GM19351 (cell line): ENCODE data around the gene PTP4A2.
"Not testable (repeated sequence)": the region's sequence is repeated elsewhere in the genome, so short reads cannot be mapped to it uniquely, and the experiment has no call there.

Experiments used
- ATAC-seq: cut with Tn5 transposase; IDR thresholded peaks from one replicate; pipeline ENCODE4 v1.9.1; 2021; ENCODE audit warnings: mild to moderate bottlenecking, moderate library complexity; ENCODE audit not compliant: unreplicated experiment

PTP4A2 gene

DNA sequence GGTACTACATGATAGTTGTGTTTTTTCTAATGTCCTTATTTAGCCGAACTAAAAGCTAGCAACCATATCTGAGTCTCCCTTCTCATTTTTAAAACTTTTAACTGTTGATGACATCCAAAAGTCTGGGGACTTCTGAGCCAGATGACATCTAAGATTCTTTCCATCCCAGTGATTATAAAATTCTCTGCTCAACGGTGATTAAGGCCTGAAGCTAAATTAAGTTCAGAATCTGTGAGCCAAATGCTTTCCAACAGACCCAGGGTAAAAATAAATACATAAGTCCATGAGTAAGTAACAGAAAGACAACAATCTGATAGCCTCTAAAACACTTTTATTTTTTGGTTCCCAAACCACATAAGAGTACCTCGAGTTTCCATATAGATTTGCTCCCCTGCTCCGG, 13.1 kb upstream of the PTP4A2 start:
- ATAC-seq, result no peak

DNA sequence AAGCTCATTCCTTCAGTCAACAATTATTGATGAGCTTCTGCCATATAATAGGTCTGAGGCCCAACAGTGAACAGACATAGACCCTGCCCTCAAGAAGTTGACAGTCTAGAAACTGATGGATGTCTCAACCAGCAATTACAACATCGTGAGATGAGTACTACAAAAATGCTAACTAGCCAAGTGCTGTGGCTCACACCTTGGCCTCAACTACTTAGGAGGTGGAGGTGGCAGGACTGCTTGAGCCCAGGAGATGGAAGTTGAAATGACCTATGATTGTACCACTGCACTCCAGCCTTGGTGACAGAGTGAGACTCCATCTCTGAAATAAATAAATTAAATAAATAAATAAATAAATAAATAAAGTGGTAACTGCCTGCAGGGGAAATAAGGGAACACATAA, 11.7 kb upstream of the PTP4A2 start:
- ATAC-seq, result no peak

DNA sequence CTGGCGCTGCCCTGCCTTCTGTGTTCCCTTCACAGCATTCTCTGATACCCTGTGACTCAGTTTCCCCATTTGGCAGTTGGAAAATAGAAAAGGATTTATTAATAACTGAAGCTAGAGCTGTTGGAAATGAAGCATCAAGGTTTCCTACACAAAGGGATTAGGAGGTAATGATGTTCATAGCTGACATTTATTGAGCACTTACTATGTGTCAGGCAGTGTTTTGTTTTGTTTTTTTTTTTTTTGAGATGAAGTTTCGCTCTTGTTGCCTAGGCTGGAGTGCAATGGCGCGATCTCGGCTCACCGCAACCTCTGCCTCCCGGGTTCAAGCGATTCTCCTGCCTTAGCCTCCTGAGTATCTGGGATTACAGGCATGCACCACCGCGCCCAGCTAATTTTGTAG, 7.5 kb upstream of the PTP4A2 start:
- not testable (repeated sequence) for ATAC-seq

DNA sequence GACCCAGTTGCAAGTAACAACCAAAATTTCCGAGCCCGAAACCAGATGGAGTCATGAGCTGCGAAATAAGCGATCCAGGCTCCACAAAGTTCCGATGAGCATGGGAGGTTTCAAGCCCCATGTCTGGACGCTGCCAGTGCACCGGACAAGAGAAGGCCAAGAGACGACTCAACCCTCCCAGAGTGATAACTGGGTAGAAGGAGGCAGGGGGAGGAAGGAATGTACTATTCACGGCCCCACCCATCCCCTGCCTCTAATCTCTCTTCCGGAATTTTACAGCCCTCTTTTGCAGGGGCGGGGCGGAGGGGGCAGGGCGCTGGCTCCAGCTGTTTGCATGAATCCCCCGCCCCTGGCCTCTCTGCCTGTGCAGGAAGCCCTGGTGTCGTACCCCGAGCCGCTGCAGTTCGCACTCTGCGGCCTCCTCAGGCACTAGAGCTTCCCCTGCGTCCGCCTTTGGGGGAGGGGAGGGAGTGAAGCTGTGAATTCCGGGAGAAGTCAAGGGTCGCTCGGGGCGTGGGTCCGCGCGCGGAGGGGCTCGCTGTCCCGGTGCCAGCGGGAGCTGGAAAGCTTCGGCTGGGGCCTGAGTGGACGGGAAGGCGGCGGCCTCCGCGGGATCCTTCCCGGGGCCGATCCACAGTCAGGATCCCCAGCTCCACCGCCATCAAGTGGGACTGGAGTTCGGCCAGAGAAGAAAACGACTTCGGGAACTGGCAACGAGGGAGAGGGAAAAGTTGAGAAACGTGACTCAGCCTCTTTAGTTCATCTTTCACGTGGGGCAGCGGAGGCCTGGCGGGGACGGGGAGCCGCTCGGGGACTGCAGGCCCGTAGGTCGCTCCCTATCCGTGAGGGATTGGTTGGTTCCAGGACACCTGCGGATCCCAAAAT, 6.3 kb upstream of the PTP4A2 start:
- peak; percentile 56 for ATAC-seq

DNA sequence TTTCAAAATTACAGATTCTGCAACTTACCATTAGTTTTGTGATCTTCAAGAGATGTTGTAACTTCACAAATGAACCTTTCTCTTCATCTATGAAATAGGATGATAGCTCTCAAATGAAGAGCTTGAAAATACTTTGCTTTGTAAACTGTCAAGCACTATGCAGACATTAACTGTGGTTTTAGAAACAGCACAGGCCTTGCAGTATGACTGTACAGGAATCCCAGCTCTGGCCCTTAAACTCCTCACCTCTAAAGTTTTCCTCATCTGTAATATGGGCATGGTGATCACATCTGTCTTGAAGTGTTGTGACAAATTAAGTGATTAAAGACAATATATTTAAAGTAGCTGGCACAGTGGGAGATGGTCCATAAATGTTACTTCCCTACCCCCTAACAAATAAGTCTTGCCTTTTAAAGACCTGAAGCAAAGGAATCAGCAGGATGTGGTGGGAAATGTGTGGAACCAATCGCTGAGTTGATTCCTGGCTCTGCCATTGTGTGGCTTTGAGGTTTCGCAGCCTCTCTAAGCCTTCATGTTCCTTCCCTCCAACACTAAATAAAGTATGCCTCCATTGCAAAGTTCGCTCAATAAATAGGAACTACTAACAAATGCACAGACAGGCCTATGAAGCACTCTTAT, 5.5 kb upstream of the PTP4A2 start:
- no peak for ATAC-seq

DNA sequence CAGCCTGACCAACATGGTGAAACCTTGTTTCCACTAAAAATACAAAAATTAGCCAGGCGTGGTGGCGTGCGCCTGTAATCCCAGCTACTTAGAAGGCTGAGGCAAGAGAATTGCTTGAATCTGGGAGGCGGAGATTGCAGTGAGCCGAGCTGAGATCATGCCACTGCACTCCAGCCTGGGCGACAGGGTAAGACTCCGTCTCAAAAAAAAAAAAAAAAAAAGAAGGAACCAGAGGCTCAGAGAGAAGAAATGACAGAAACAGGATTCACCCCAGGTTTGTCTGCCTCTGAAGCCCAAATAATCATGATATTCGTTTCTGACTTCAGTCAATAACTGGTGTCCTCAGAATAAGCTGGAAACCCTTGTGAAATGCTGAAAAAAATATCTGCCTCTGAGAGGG, 3.9 kb upstream of the PTP4A2 start:
- ATAC-seq, result not testable (repeated sequence)

DNA sequence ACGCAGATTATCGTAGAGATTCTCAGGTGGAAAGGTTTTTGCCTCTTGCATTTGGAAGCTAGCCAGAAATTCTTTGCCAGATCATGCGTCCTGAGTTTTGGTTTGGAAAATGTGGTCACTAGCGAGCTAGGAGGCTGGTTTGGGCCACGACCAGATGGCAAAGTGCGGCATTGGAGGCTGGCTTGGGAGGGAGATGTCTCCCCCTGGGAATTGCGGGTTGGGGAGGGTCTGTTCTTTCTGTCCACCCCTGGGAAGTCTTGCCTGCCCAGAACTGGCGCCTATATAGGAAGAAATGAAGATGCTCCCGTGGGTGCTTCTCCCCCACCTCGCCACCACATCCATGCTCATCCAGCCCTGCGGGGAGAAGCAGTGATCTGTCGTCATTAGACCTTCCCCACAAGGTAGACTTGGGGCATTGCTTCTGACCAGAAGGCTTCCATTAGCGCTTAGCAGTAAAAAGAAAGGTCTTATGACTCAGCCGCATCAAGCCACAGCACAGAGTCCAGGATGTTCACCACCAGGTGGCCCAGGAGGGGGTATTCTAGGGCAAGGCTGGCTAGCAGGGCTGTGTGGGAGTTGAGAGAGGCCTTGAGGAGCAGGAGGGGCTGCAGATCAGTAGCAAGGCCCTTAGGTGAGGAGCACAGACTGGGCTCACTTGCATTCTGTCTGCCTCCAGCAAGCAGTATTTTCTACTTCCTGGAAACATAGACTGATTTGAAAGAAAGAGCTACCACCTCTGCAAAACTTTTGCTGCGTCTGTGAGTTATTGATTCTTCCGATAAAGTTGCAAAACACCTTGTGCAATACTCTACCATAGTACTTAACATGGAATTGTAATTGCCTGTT, 1.5 kb upstream of the PTP4A2 start:
- peak; percentile 32 for ATAC-seq

DNA sequence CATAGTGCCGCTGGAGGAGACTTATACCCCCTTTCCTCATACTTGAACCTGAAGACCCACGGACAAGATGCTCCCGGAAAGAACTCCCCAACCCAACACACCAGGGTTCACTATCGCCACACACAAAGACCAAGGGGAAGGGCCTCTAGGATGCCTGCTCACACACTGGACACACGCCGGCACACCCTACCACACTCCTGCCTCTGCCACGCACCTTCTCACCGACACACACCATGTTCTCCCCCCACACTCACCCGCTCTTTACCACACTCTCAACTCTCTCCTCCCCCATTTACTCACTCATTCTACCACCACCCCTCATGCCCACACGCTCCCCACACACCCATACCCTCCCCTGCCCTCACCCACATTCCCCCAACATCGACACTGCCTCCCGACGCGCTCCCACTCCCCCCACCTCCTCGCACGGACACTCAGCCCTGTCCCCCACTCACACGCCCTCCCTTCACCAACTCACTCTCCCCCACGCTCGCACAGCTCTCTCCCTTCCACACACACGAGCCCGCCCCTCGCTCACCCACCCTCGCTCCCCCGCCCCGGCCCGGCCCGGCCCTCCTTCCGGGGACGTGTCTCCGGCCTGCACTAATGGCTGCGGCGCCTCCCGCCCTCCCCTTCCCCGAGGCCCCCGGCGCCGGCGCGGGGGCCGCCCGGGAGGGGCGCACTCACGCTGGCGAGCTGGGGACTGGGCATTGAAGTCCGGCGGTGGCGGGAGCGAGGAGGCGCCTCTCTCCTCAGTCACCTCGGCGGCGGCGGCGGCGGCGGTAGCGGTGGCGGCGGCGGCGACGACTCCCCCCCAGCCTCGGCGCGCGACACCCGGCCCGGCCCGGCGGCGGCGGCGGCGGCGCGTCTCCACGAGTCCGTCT, 626 bp downstream of the PTP4A2 start:
- ATAC-seq, result peak; percentile 1

DNA sequence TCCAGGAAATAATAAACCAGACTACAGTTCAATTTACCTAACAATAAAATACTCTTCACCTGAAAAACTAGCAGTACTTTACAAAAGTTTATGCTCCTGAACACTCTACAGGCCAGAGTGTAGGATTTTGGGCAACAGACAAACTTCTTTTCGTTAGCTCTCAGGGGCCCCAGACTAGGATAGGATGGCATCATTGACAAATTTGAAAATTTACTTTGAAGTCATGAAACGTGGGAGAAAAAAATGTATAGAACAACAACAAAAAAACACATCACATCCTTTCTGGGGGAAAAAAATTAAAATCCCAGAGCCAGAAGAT, 1.2 kb downstream of the PTP4A2 start:
- ATAC-seq, result no peak

DNA sequence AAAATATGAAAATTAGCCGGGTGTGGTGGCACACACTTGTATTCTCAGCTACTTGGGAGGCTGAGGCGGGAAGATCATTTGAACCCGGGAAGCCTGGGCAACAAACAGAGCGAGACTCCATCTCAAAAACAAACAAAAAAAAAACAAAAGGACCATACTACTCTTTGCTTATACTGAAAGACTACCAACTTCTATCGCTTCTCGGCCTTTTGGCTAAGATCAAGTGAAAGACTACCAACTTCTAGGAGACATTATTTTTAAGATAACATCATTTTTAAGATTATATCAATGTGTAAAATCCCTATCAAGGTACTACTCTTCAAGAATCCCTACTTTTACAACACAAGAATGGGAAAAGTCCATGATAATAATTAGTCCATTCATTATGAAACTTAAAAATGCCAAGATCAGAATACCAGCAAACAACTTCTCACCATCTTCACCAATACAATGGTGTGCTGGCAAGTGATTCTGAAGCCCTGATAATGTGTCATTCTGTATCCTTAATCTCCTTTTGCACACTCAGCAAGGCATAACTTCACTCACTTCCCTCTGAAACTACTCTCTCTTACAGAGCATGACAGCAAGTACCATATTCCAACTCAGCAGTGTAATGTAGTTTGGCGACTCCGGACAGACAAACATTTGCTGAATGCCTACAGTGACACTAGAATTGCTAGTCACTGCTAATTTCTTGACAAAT, 1.7 kb downstream of the PTP4A2 start:
- ATAC-seq, result no peak

DNA sequence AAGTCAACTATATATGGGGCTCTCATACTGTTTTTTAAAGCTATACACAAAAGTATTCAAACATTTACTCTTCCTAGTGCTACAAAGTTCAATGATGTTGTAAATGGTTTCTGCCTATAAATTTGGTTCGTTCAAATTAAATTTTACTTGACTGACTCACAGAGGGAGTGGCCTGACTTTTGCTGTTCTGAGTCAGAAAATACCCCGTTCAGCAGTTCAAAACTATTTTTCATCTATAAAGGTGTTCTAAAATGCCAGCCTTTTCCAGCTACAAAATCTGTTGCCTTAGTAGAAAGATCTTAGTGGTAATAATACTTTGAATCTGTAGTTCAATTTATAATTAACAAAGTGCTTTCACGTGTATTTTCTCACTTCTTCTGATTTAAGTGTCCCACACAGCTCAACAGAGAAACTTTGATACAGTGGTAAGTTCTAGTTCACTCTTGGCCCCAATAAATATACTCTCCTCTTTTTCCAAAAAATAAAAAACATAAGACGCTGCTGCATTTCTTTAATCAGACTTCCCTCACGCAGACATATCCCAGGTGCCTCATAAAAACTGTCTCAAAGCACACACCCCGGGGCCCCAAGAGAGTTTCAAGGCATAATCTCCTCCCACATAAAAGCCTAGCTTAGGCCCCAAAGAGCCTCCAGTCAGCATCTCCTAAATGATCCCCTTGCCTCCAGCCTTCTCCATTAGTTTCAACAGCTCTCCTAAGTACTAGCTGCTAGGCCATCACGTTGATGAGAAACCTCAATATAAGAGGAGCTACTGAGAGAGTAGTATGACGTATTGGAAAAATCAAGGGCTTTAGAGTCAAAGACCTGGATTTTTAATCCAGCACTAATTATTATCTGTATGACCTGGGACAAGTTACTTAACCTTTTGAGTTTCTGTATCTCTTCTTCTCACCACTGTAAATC, 3.2 kb downstream of the PTP4A2 start:
- ATAC-seq, result no peak

DNA sequence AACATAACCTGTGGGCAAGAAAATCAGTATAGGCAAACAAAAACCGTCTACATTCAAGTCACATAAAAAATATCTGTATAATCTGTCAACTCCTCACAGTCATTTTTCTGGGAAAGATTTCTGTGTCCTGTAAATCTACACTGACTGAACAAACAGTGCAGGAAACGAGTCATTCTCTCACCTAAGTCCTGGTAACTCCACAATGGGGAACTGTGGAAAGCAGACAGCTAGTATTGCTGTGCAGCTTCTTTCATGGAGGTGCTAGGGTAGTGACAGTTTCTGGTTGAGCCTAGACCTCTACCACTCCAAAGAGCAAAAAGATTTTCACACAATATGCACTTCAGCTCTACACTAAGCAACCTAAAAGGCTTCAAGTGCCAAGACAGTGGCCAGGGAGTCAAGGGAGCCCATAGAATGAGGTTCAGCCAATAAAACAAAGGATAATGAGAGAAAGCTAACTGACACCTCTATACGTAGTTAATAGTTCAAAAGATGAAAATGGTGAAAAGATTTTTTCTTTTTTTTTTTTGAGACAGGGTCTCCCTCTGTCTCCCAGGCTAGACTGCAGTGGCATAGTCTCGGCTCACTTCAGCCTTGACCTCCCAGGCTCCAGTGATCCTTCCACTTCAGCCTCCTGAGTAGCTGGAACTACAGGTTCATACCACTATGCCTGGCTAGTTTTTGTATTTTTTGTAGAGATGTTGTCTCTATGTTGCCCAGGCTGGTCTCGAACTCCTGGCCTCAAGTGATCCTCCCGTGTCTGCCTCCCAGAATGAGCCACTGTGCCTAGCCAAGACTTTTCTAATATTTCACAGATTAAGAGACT, 5.5 kb downstream of the PTP4A2 start:
- ATAC-seq, result no peak

DNA sequence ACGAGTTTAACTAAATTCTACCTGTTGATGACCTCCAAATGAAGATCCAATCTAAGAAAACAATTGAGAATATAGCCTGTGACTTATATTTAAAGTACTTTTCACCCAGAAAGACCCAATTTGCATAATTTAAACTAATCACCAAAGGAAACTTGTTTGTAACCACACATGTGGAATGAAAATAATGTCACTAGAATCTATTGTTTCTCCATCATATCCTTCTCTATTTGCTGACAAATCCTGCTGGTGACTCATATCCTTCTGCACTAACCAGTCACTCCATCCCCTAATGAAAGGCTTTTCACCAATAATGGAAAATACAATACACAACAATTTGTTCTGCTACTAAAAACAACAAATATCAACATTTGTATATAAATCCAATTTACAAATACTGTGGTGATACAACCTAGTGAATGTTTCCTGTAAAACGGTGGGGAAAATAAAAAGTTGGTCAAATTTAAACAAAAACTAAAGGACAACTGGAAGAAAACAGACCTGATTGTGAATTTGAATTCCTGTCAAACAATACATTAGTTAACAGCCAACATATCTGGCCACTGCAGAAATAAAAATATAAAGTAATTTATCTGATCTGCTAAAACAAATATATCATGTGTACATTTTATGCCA, 6.5 kb downstream of the PTP4A2 start:
- ATAC-seq, result no peak

DNA sequence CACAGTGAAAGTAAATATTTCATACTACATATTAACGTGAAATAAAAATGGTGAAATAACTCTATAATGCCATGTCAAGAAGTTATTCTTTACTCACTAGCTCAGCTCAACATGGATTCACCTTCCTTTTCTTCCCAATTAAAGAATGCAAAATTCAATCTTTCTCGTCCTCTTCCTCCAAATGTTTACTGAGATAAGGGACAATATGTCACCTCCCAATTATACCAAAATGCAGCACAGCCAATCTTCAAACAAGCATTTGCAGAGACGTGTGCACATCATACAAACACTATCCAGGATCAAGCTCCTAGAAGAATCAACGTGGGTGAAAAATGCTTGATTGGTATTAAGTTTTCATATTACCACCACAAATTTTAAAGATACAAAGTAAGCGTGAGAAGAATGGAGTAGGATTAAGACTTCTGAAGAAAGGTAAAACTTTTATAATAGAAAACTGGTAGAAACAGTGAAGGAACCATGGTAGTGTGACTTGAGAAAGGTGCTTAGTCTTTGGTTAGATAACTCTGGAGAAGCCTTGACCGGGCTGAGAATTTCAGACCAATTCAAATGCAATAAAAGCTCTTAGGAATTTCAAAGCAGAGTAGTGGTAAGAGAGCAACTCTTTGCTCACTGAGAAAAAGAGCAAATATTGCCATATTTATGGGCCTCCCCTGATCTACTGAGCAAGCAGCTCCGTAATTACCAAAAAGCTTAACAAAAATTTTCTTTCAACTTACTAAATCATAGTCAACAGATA, 7.2 kb downstream of the PTP4A2 start:
- ATAC-seq, result no peak

DNA sequence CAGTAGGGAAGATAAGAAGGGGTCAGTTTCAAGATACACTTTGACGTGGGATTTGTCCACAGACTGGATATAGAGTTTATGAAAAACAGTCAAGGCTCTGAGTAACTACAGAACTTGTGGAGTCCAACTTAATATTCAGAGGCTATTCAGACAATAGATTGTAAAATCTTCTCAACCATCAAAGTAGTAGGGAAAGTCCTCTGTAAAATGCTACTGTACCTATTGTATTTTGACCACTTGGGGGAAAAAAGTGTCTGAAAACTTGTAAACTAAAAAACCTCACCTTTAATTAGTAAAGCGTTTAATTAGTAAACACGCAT, 10.5 kb downstream of the PTP4A2 start:
- ATAC-seq, result no peak

DNA sequence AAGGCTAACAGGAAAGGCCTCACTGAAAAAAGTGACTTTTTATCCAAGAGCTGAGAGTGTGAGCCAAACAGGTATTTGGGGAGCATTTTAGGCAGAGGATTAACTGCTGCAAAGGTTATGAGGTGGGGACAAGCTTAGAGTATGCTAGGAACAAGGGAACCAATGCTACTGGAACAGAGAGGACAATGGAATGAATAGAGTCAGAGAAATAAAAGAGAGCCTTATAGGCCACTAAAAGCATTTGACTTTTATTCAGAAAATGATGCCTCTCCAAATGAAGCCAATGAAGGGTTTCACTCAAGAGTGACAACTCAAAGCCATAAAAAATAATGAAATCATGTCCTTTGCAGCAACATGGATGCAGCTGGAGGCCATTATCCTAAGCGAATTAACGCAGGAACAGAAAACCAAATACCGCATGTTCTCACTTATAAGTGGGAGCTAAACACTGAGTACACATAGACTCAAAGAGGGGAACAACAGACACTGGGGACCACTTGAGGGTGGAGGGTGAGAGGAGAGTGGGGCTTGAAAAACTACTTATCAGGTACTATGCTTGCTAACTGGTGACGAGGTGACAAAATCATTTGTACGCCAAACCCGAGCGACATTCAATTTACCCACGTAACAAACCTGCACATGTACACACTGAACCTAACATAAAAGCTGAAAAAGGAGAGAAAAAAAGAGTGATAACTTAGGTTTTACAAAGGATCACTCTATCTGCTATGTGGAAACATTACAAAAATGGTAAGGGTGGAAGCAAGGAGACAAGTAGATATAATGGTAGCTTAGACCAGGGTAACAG, 11.1 kb downstream of the PTP4A2 start:
- ATAC-seq, result no peak
